Neutrophil (primary cell): Measurements from ENCODE around the gene POT1.

Experiments used
- H3K27ac ChIP-seq: fragments of 200-600 bp; sonication (generic); 2 replicates; pipeline ENCODE4 v1.5.1; 2016; ENCODE audit warnings: mild to moderate bottlenecking, moderate library complexity
- H3K27me3 ChIP-seq: fragments of 200-600 bp; sonication (generic); 2 replicates; pipeline ENCODE4 v1.6.0; 2016; ENCODE audit warnings: mild to moderate bottlenecking
- H3K36me3 ChIP-seq: fragments of 200-600 bp; sonication (generic); 2 replicates; pipeline ENCODE4 v1.5.1; 2017
- H3K4me1 ChIP-seq, 2 experiments: fragments of 200-600 bp in 1 of 2; sonication (generic) in 1 of 2; 1 replicate in 1 of 2; 2 replicates in 1 of 2; pipeline versions ENCODE4 v1.5.1 to v1.6.1; 2013 to 2016; ENCODE audit warnings: low read depth in 1 of 2, low read length in 1 of 2, mild to moderate bottlenecking in 1 of 2, moderate library complexity in 1 of 2; ENCODE audit not compliant: control insufficient read depth in 1 of 2, insufficient read depth in 1 of 2
- H3K4me3 ChIP-seq, 2 experiments: fragments of 200-600 bp in 1 of 2; sonication (generic) in 1 of 2; 1 replicate in 1 of 2; 2 replicates in 1 of 2; pipeline ENCODE4 v1.5.1; 2013 to 2016; ENCODE audit warnings: low read depth in 1 of 2, low read length in 1 of 2, mild to moderate bottlenecking in 1 of 2, moderate library complexity in 1 of 2
- H3K9me3 ChIP-seq: fragments of 200-600 bp; sonication (generic); 2 replicates; pipeline ENCODE4 v1.5.1; 2016
- CTCF ChIP-seq: fragments of 200-600 bp; sonication (generic); IDR thresholded peaks from 2 replicates; pipeline ENCODE4 v1.5.1; 2016; ENCODE audit warnings: antibody characterized with exemption

The POT1 gene

GRCh38 chr7:124773938-124774337 lies 155.7 kb downstream of the POT1 start:
- Histone ChIP-seq H3K27me3 (peaks cover 24% of the 10 kb centered on the region), H3K36me3 (no peaks in the 10 kb centered on the region), H3K9me3 (no peaks in the 10 kb centered on the region), H3K4me1 (no peaks in the 10 kb centered on the region), H3K27ac (no peak overlapping the region), H3K4me3 (no peak overlapping the region)
- TF ChIP-seq CTCF = no peak

GRCh38 chr7:124773339-124773738 lies 156.3 kb downstream of the POT1 start:
- H3K27ac ChIP-seq = no peak overlapping the region
- H3K4me3 ChIP-seq = no peak overlapping the region
- no peak for TF ChIP-seq CTCF
- H3K9me3 ChIP-seq = no peaks in the 10 kb centered on the region
- no peaks in the 10 kb centered on the region for H3K4me1 ChIP-seq
- peaks cover 28% of the 10 kb centered on the region for H3K27me3 ChIP-seq
- H3K36me3 ChIP-seq = no peaks in the 10 kb centered on the region
